GM12892 (cell line): Measurements from ENCODE around the gene FRMD7.
"Not testable (repeated sequence)": the region's sequence is repeated elsewhere in the genome, so short reads cannot be mapped to it uniquely, and the experiment has no call there.

ENCODE experiments used
- DNase-seq: peaks from one replicate; pipeline ENCODE4 v3.0.0; 2011; ENCODE audit not compliant: insufficient read length
- FAIRE-seq: peaks from 2 replicates; lab custom pipeline; 2011; peaks lifted over from hg19 to GRCh38; lab: Jason Lieb, UNC
- POLR2A ChIP-seq: IDR thresholded peaks from 2 replicates; pipeline ENCODE4 v1.6.1; 2011; ENCODE audit warnings: low read depth, low read length, control low read depth
- POLR2AphosphoS5 ChIP-seq: IDR thresholded peaks from 2 replicates; pipeline ENCODE4 v1.6.1; 2011; ENCODE audit warnings: low read depth, low read length, control low read depth
- TAF1 ChIP-seq: IDR thresholded peaks from 2 replicates; pipeline ENCODE4 v1.6.1; 2011; ENCODE audit warnings: low read depth, mild to moderate bottlenecking, control low read depth, low read length, borderline replicate concordance

FRMD7 gene

GRCh38 chrX:132058050-132058449, 69.8 kb downstream of the FRMD7 start:
- DNase-seq: no peak
- no peak for FAIRE-seq
- no peak for TF ChIP-seq POLR2AphosphoS5
- no peak for TF ChIP-seq POLR2A
- TF ChIP-seq TAF1: no peak

GRCh38 chrX:132051778-132052177, 76.0 kb downstream of the FRMD7 start:
- DNase-seq, FAIRE-seq: not testable (repeated sequence)

GRCh38 chrX:132046533-132046932, 81.3 kb downstream of the FRMD7 start:
- FAIRE-seq (no peak), DNase-seq (no peak)
- TF ChIP-seq POLR2AphosphoS5 (no peak), TAF1 (no peak), POLR2A (no peak)

- FAIRE-seq (no peak), DNase-seq (no peak)
- TF ChIP-seq POLR2AphosphoS5: no peak
- no peak for TF ChIP-seq TAF1
- no peak for TF ChIP-seq POLR2A
These were observed 82.4 kb downstream of the FRMD7 start for GRCh38 chrX:132045456-132045855.

GRCh38 chrX:132044953-132045352, 82.9 kb downstream of the FRMD7 start:
- FAIRE-seq (peak; percentile 38), DNase-seq (no peak)
- TF ChIP-seq POLR2A (no peak), TAF1 (no peak), POLR2AphosphoS5 (no peak)

GRCh38 chrX:132043977-132044376, 83.8 kb downstream of the FRMD7 start:
- no peak for TF ChIP-seq POLR2AphosphoS5
- TF ChIP-seq TAF1: no peak
- no peak for TF ChIP-seq POLR2A
- DNase-seq: no peak
- no peak for FAIRE-seq

GRCh38 chrX:132041015-132041414, 86.8 kb downstream of the FRMD7 start:
- no peak for TF ChIP-seq TAF1
- TF ChIP-seq POLR2AphosphoS5: no peak
- TF ChIP-seq POLR2A: no peak
- FAIRE-seq (no peak), DNase-seq (no peak)

GRCh38 chrX:132040066-132040465, 87.8 kb downstream of the FRMD7 start:
- TF ChIP-seq POLR2A: no peak
- TF ChIP-seq TAF1: no peak
- no peak for TF ChIP-seq POLR2AphosphoS5
- FAIRE-seq (no peak), DNase-seq (no peak)

GRCh38 chrX:132037479-132037993, 90.3 kb downstream of the FRMD7 start:
- TF ChIP-seq TAF1: no peak
- no peak for TF ChIP-seq POLR2AphosphoS5
- no peak for TF ChIP-seq POLR2A
- DNase-seq (no peak), FAIRE-seq (no peak)

- TF ChIP-seq POLR2A (no peak), TAF1 (no peak), POLR2AphosphoS5 (no peak)
- DNase-seq: no peak
- FAIRE-seq: peak; percentile 46
These were observed 93.2 kb downstream of the FRMD7 start for GRCh38 chrX:132034648-132035047.

- FAIRE-seq: peak; percentile 56
- no peak for DNase-seq
- TF ChIP-seq TAF1 (no peak), POLR2AphosphoS5 (no peak)
These were observed 94.7 kb downstream of the FRMD7 start for GRCh38 chrX:132033166-132033565.

- DNase-seq (no peak), FAIRE-seq (no peak)
- no peak for TF ChIP-seq POLR2A
- no peak for TF ChIP-seq TAF1
- no peak for TF ChIP-seq POLR2AphosphoS5
These were observed 96.0 kb downstream of the FRMD7 start for GRCh38 chrX:132031867-132032266.

GRCh38 chrX:132030264-132030663, 97.6 kb downstream of the FRMD7 start:
- no peak for TF ChIP-seq POLR2A
- TF ChIP-seq TAF1: no peak
- TF ChIP-seq POLR2AphosphoS5: no peak
- FAIRE-seq: peak; percentile 61
- no peak for DNase-seq
